SU-DHL-6 (cell line): Measurements from ENCODE around the gene EPHA8.

Source experiments
- CTCF ChIP-seq: fragments of 200-600 bp; sonication (generic); IDR thresholded peaks from one replicate; pipeline ENCODE4 v1.5.1; 2017; ENCODE audit warnings: antibody characterized with exemption, mild to moderate bottlenecking, low read length, moderate library complexity; ENCODE audit not compliant: insufficient read depth, poor library complexity, severe bottlenecking
- EZH2phosphoT487 ChIP-seq: fragments of 200-600 bp; sonication (generic), shearing (Covaris generic); conservative IDR thresholded peaks from 2 replicates; pipeline ENCODE4 v1.6.1; 2018; ENCODE audit warnings: mild to moderate bottlenecking, antibody characterized with exemption, low read length, moderate library complexity, mixed read lengths

- TF ChIP-seq CTCF = no peak
- TF ChIP-seq EZH2phosphoT487 = no peak
Measured at GRCh38 chr1:22521692-22522091, 41.6 kb upstream of the EPHA8 start.
